Measurements from ENCODE around the gene HIVEP1. TPM values are rescaled to one million over a fixed set of nuclear protein-coding genes. Genes with fewer than 3 reads are reported as not detected.

The HIVEP1 gene
- total RNA-seq, 1 experiment from 2014 or later, result 24.3 TPM

GRCh38 chr6:12064131-12064530 is 52.0 kb downstream of the HIVEP1 start:
- TF ChIP-seq RORB (CRISPR knock-in tag; IDR thresholded peaks at IDR 0.05) (no peak), TCF7 (CRISPR knock-in tag; IDR thresholded peaks at IDR 0.05; ENCODE audit: low read depth) (no peak), TP53 (CRISPR knock-in tag; IDR thresholded peaks at IDR 0.05) (no peak), NFATC4 (CRISPR knock-in tag; IDR thresholded peaks at IDR 0.05) (no peak), E2F1 (CRISPR knock-in tag; IDR thresholded peaks at IDR 0.05) (no peak), ZBTB43 (CRISPR knock-in tag; IDR thresholded peaks at IDR 0.05) (no peak), ZNF512 (CRISPR knock-in tag; IDR thresholded peaks at IDR 0.05; ENCODE audit: borderline replicate concordance) (no peak), ATF2 (CRISPR knock-in tag; IDR thresholded peaks at IDR 0.05; ENCODE audit: borderline replicate concordance, low read depth) (no peak), ZNF281 (CRISPR knock-in tag; IDR thresholded peaks at IDR 0.05) (no peak)
- peaks cover 37% of the 10 kb centered on the region for H3K4me1 Mint-ChIP-seq
- no peaks in the 10 kb centered on the region for H3K36me3 Mint-ChIP-seq
- H3K27ac Mint-ChIP-seq, result no peak overlapping the region
- POLR2A ChIA-PET, result no interaction called here
- no peaks in the 10 kb centered on the region for H3K9me3 Mint-ChIP-seq
- no peak overlapping the region for H3K4me3 Mint-ChIP-seq
- ATAC-seq (no peak), DNase-seq (ENCODE audit: low spot score) (no peak)
- H3K27me3 Mint-ChIP-seq (ENCODE audit: low read depth), result no peaks in the 10 kb centered on the region
- CTCF ChIA-PET, result no interaction called here

GRCh38 chr6:12064538-12065071 is 52.5 kb downstream of the HIVEP1 start:
- H3K4me3 Mint-ChIP-seq, result no peak overlapping the region
- DNase-seq (ENCODE audit: low spot score), result no peak
- H3K27me3 Mint-ChIP-seq (ENCODE audit: low read depth), result no peaks in the 10 kb centered on the region
- H3K36me3 Mint-ChIP-seq, result no peaks in the 10 kb centered on the region
- ATAC-seq, result no peak
- H3K27ac Mint-ChIP-seq, result no peak overlapping the region
- ChIA-PET POLR2A (no interaction called here), CTCF (no interaction called here)
- peaks cover 33% of the 10 kb centered on the region for H3K4me1 Mint-ChIP-seq
- H3K9me3 Mint-ChIP-seq, result no peaks in the 10 kb centered on the region
- no peak for TF ChIP-seq MAX (CRISPR knock-in tag; IDR thresholded peaks at IDR 0.05)
- no peak for TF ChIP-seq ZNF138 (CRISPR knock-in tag; conservative IDR thresholded peaks at IDR 0.05)
- TF ChIP-seq MXD4 (CRISPR knock-in tag; IDR thresholded peaks at IDR 0.05; ENCODE audit: borderline replicate concordance), result no peak
- no peak for TF ChIP-seq FOXP1 (CRISPR knock-in tag; IDR thresholded peaks at IDR 0.05; ENCODE audit: borderline replicate concordance)
- TF ChIP-seq TCF7 (CRISPR knock-in tag; IDR thresholded peaks at IDR 0.05; ENCODE audit: low read depth), result no peak
- no peak for TF ChIP-seq JUN (CRISPR knock-in tag; IDR thresholded peaks at IDR 0.05)
- TF ChIP-seq RORB (CRISPR knock-in tag; IDR thresholded peaks at IDR 0.05), result no peak
- TF ChIP-seq ZNF425 (CRISPR knock-in tag; conservative IDR thresholded peaks at IDR 0.05), result no peak
- no peak for TF ChIP-seq CDX4 (CRISPR knock-in tag; IDR thresholded peaks at IDR 0.05; ENCODE audit: borderline replicate concordance)
- TF ChIP-seq AFF4 (CRISPR knock-in tag; IDR thresholded peaks at IDR 0.05; ENCODE audit: borderline replicate concordance), result no peak
- TF ChIP-seq HMGA2 (CRISPR knock-in tag; IDR thresholded peaks at IDR 0.05), result no peak
- TF ChIP-seq ETV6 (CRISPR knock-in tag; IDR thresholded peaks at IDR 0.05), result no peak

Measured in WTC11 (cell line).